ENCODE measurements around the gene RAB39B. TPM values are rescaled to one million over a fixed set of nuclear protein-coding genes. Genes with fewer than 3 reads are reported as not detected.
"Not testable (repeated sequence)": the region's sequence is repeated elsewhere in the genome, so short reads cannot be mapped to it uniquely, and the experiment has no call there.

RAB39B gene
- total RNA-seq: 10 to 100 TPM; 12.3 to 12.5 TPM

GRCh38 chrX:155263854-155264628 is at the start of gene RAB39B:
Gene RAB39B (minus strand): TSS chrX:155264491. CDS start chrX:155264288, 203 bp downstream.
- POLR2A ChIA-PET: interaction anchor here (0.6 kb wide), 1 partner anchor 237 kb away, joined by 3 read pairs; the partner anchor contains the start of gene FUNDC2

GRCh38 chrX:155313766-155314165 is 49.5 kb upstream of the RAB39B start:
- ChIA-PET CTCF (no interaction called here), POLR2A (no interaction called here)

More at GRCh38 chrX:155263854-155264628, at the start of gene RAB39B:
- CTCF ChIA-PET: no interaction called here

GRCh38 chrX:155293771-155294170 is 29.5 kb upstream of the RAB39B start:
- POLR2A ChIA-PET: no interaction called here
- CTCF ChIA-PET: no interaction called here

- ChIA-PET CTCF (no interaction called here), POLR2A (no interaction called here)
These were observed 15.6 kb upstream of the RAB39B start for GRCh38 chrX:155279873-155280272.

GRCh38 chrX:155270969-155271368 is 6.7 kb upstream of the RAB39B start:
- CTCF ChIA-PET: no interaction called here
- POLR2A ChIA-PET: no interaction called here

GRCh38 chrX:155267995-155268394 is 3.7 kb upstream of the RAB39B start:
- CTCF ChIA-PET, POLR2A ChIA-PET: not testable (repeated sequence)

GRCh38 chrX:155266439-155266838 is 2.1 kb upstream of the RAB39B start:
- ChIA-PET POLR2A (no interaction called here), CTCF (no interaction called here)

- ChIA-PET POLR2A (interaction anchor here (0.6 kb wide), 1 partner anchor 237 kb away, joined by 3 read pairs; the partner anchor contains the start of gene FUNDC2), CTCF (no interaction called here)
These were observed 1.1 kb downstream of the RAB39B start for GRCh38 chrX:155262970-155263754.

- ChIA-PET POLR2A (no interaction called here), CTCF (no interaction called here)
These were observed 4.5 kb downstream of the RAB39B start for GRCh38 chrX:155259752-155260151.

- CTCF ChIA-PET: no interaction called here
- POLR2A ChIA-PET: no interaction called here
These were observed 12.9 kb downstream of the RAB39B start for GRCh38 chrX:155251391-155251790.

GRCh38 chrX:155247497-155247896 is 16.8 kb downstream of the RAB39B start:
- ChIA-PET POLR2A (no interaction called here), CTCF (no interaction called here)

GRCh38 chrX:155246748-155247147 is 17.5 kb downstream of the RAB39B start:
- CTCF ChIA-PET: no interaction called here

GRCh38 chrX:155242300-155242699 is 22.0 kb downstream of the RAB39B start:
- CTCF ChIA-PET: no interaction called here
- POLR2A ChIA-PET: no interaction called here

More at GRCh38 chrX:155246748-155247147, 17.5 kb downstream of the RAB39B start:
- POLR2A ChIA-PET: no interaction called here

GRCh38 chrX:155237719-155238118 is 26.6 kb downstream of the RAB39B start:
- ChIA-PET POLR2A (no interaction called here), CTCF (no interaction called here)

- POLR2A ChIA-PET: no interaction called here
- CTCF ChIA-PET: no interaction called here
These were observed 28.4 kb downstream of the RAB39B start for GRCh38 chrX:155235891-155236290.

- ChIA-PET POLR2A (no interaction called here), CTCF (no interaction called here)
These were observed 33.1 kb downstream of the RAB39B start for GRCh38 chrX:155231163-155231562.

GRCh38 chrX:155225774-155226173 is 38.5 kb downstream of the RAB39B start:
- CTCF ChIA-PET: interaction anchor here (1.6 kb wide), 1 partner anchor 9 kb away, joined by 5 read pairs; the partner anchor contains the start of gene VBP1

GRCh38 chrX:155223746-155224145 is 40.5 kb downstream of the RAB39B start:
- CTCF ChIA-PET, POLR2A ChIA-PET: not testable (repeated sequence)

More at GRCh38 chrX:155225774-155226173, 38.5 kb downstream of the RAB39B start:
- POLR2A ChIA-PET: no interaction called here

GRCh38 chrX:155221351-155221750 is 42.9 kb downstream of the RAB39B start:
- POLR2A ChIA-PET: no interaction called here
- CTCF ChIA-PET: no interaction called here

GRCh38 chrX:155218777-155219176 is 45.5 kb downstream of the RAB39B start:
- ChIA-PET CTCF (no interaction called here), POLR2A (no interaction called here)

GRCh38 chrX:155216940-155217440 is 47.3 kb downstream of the RAB39B start:
- ChIA-PET POLR2A (interaction anchor here (0.6 kb wide), 1 partner anchor 521 kb away, joined by 4 read pairs; no protein-coding TSS in a partner anchor), CTCF (interaction anchor here (0.6 to 1.0 kb wide), 2 partner anchors 9 to 254 kb away, joined by 3 to 5 read pairs; no protein-coding TSS in a partner anchor)

Data from activated CD8-positive, alpha-beta memory T cell treated with anti-CD3 and anti-CD28 coated beads for 36 hours (primary cell).